ENCODE results near the gene ORC4. TPM values are rescaled to one million over a fixed set of nuclear protein-coding genes. Genes with fewer than 3 reads are reported as not detected.

The ORC4 gene
- polyA plus RNA-seq, 3 donors, result 30.2 to 34.0 (median 33.1) TPM

DNA sequence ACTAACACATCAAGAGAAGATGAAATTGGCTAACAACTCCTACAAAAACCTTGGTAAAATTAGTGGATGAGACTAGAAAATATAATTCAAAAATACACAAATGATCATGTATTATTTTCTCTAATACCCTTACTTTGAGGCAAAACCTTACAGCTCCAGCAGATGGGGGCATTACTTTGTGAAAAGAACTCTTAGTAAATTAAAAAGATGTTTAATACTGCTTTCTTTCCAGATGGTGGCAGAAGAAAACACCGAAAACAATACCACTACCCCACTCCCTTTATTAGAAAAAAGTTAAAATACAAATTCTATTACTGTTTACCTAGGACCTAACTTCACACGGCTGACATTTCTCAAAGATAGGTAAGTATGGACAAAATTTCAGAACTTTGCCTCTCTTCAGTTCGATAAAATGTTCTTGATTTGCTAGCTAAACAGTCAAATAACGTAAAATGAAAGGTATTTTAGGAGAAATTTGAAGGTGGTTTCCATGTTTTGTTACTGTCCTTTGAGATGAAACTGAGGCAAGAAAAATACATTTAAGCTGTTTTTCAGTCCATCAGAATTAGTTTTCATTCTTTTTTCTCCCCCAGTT lies 30.6 kb downstream of the ORC4 start:
- Histone ChIP-seq H3K9ac (ENCODE audit: insufficient read depth, low read length, poor library complexity, severe bottlenecking) (no peak overlapping the region), H3K36me3 (replicated peaks in 1 of 2; ENCODE audit: control insufficient read depth in 1 of 2, insufficient read depth in 2 of 2, low read length in 2 of 2) (peaks cover 0 to 3% of the 10 kb centered on the region in 2 donors), H3K79me2 (ENCODE audit: insufficient read depth, low read length) (peaks cover 41% of the 10 kb centered on the region), H3K4me3 (replicated peaks in 1 of 3; ENCODE audit: low read depth in 2 of 3, low read length in 3 of 3) (no peak overlapping the region), H3K4me2 (replicated peaks; ENCODE audit: extremely low read depth, low read length, poor library complexity, severe bottlenecking) (no peak overlapping the region), H3K27ac (ENCODE audit: low read depth in 1 of 2, low read length in 2 of 2) (no peak overlapping the region), H3K9me3 (replicated peaks in 1 of 2; ENCODE audit: control insufficient read depth in 1 of 2, insufficient read depth in 1 of 2, low read length in 2 of 2) (peaks cover 0 to 3% of the 10 kb centered on the region in 2 donors), H4K20me1 (ENCODE audit: insufficient read depth, low read length) (peaks cover 51% of the 10 kb centered on the region), H3K27me3 (ENCODE audit: control insufficient read depth in 2 of 2, insufficient read depth in 2 of 2, low read length in 2 of 2) (no peaks in the 10 kb centered on the region), H2AFZ (ENCODE audit: insufficient read depth, low read depth, low read length, poor library complexity, severe bottlenecking) (no peak overlapping the region), H3K4me1 (ENCODE audit: control insufficient read depth in 1 of 2, insufficient read depth in 2 of 2, low read length in 2 of 2) (peaks cover 6% of the 10 kb centered on the region in 2 donors)
- Mint-ChIP-seq H3K4me3 (no peak overlapping the region), H3K27me3 (ENCODE audit: low read depth in 3 of 3) (no peaks in the 10 kb centered on the region), H3K27ac (no peak overlapping the region), H3K4me1 (peaks cover 14% of the 10 kb centered on the region), H3K36me3 (peaks cover under 1 to 6% of the 10 kb centered on the region in 2 donors), H3K9me3 (peaks cover 0 to 5% (median under 1%) of the 10 kb centered on the region in 7 donors)
- peak; percentile 3 for DNase-seq
- intact Hi-C loops (cut with micrococcal nuclease), result no loop called here
- TF ChIP-seq, protein P1, sequence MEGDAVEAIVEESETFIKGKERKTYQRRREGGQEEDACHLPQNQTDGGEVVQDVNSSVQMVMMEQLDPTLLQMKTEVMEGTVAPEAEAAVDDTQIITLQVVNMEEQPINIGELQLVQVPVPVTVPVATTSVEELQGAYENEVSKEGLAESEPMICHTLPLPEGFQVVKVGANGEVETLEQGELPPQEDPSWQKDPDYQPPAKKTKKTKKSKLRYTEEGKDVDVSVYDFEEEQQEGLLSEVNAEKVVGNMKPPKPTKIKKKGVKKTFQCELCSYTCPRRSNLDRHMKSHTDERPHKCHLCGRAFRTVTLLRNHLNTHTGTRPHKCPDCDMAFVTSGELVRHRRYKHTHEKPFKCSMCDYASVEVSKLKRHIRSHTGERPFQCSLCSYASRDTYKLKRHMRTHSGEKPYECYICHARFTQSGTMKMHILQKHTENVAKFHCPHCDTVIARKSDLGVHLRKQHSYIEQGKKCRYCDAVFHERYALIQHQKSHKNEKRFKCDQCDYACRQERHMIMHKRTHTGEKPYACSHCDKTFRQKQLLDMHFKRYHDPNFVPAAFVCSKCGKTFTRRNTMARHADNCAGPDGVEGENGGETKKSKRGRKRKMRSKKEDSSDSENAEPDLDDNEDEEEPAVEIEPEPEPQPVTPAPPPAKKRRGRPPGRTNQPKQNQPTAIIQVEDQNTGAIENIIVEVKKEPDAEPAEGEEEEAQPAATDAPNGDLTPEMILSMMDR (IDR thresholded peaks at IDR 0.05), result peak; percentile 63
- no CpG with 5 or more reads among the region's 4 CpGs for WGBS (ENCODE audit: insufficient coverage)

DNA sequence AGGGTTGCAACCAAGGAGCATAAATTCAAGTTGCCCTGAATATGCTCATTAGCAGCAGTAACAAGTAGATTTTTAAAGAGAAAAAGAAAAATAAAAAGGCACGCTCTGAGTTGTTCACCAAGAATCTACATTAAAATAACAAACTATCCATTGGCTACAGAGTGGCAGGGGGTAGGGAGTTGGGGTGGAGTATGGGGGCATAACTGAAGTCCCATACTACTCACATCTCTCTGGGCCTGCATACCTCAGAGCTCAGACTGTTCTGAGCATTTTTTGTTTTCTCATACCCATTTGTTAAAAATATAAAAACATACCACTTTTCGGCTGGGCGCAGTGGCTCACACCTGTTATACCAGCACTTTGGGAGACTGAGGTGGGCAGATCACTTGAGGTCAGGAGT lies 31.4 kb downstream of the ORC4 start:
- no peaks in the 10 kb centered on the region for H3K36me3 ChIP-seq (replicated peaks in 1 of 2; ENCODE audit: control insufficient read depth in 1 of 2, insufficient read depth in 2 of 2, low read length in 2 of 2)
- no peaks in the 10 kb centered on the region for H3K27me3 ChIP-seq (ENCODE audit: control insufficient read depth in 2 of 2, insufficient read depth in 2 of 2, low read length in 2 of 2)
- DNase-seq, result no peak
- WGBS (ENCODE audit: insufficient coverage), result no CpG with 5 or more reads among the region's 3 CpGs
- H3K4me1 ChIP-seq (ENCODE audit: control insufficient read depth in 1 of 2, insufficient read depth in 2 of 2, low read length in 2 of 2), result peaks cover 6% of the 10 kb centered on the region in 2 donors
- no peak overlapping the region for H3K4me3 ChIP-seq (replicated peaks in 1 of 3; ENCODE audit: low read depth in 2 of 3, low read length in 3 of 3)
- peaks cover 14% of the 10 kb centered on the region for H3K4me1 Mint-ChIP-seq
- H2AFZ ChIP-seq (ENCODE audit: insufficient read depth, low read depth, low read length, poor library complexity, severe bottlenecking), result no peak overlapping the region
- H3K9me3 Mint-ChIP-seq, result peaks cover 0 to 2% (median 0%) of the 10 kb centered on the region in 7 donors
- peak overlapping the region in 3 of 7 donors; percentile 16 to 69 (median 49) for H3K27ac Mint-ChIP-seq
- H3K9ac ChIP-seq (ENCODE audit: insufficient read depth, low read length, poor library complexity, severe bottlenecking), result no peak overlapping the region
- H3K4me2 ChIP-seq (replicated peaks; ENCODE audit: extremely low read depth, low read length, poor library complexity, severe bottlenecking), result no peak overlapping the region
- no peaks in the 10 kb centered on the region for H3K9me3 ChIP-seq (replicated peaks in 1 of 2; ENCODE audit: control insufficient read depth in 1 of 2, insufficient read depth in 1 of 2, low read length in 2 of 2)
- no peak overlapping the region for H3K4me3 Mint-ChIP-seq
- peaks cover 38% of the 10 kb centered on the region for H3K79me2 ChIP-seq (ENCODE audit: insufficient read depth, low read length)
- intact Hi-C loops (cut with micrococcal nuclease), result no loop called here
- peaks cover 0 to 5% of the 10 kb centered on the region in 2 donors for H3K36me3 Mint-ChIP-seq
- no peak overlapping the region for H3K27ac ChIP-seq (ENCODE audit: low read depth in 1 of 2, low read length in 2 of 2)
- no peaks in the 10 kb centered on the region for H3K27me3 Mint-ChIP-seq (ENCODE audit: low read depth in 3 of 3)
- peaks cover 51% of the 10 kb centered on the region for H4K20me1 ChIP-seq (ENCODE audit: insufficient read depth, low read length)
- TF ChIP-seq, protein P1 (IDR thresholded peaks at IDR 0.05), result no peak

Measured in CD14-positive monocyte (primary cell).